GM19372 (cell line): ENCODE data around the gene LMAN2.
"Not testable (repeated sequence)": the region's sequence is repeated elsewhere in the genome, so short reads cannot be mapped to it uniquely, and the experiment has no call there.

Experiments used
- ATAC-seq: cut with Tn5 transposase; IDR thresholded peaks from one replicate; pipeline ENCODE4 v1.9.1; 2021; ENCODE audit warnings: mild to moderate bottlenecking, low read depth, moderate library complexity; ENCODE audit not compliant: unreplicated experiment

LMAN2 gene

DNA sequence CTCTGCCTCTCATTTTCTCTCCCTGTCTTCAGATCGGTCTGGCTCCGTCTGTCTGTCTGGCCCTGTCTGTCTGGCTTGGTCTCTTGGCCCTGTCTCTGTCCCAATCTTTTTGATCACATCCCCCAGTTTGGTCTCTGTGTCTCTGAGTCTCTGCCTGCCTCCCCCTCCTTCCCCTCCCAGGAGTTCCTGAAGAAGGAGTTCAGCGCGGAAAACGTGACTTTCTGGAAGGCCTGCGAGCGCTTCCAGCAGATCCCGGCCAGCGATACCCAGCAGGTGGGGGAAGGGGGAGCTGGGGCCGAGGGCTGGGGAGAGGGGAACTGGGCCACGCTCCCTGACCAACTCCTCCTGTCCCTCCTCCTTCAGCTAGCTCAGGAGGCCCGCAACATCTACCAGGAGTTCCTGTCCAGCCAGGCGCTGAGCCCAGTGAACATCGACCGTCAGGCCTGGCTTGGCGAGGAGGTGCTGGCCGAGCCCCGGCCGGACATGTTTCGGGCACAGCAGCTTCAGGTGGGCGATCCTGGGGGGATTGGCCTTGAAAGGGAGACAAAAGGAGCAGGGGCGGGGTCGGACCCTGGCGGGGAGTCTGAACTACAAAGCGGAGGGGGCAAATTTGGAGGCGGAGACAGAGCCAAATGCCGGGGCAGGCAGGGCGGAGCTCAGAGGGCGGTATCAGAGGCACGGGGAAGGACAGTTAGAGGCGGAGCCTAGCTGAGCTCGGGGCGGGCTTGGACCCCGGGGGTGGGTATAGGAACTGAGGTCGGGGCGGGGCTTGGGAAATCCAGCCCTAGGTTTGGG, 15.3 kb upstream of the LMAN2 start:
- ATAC-seq = no peak

DNA sequence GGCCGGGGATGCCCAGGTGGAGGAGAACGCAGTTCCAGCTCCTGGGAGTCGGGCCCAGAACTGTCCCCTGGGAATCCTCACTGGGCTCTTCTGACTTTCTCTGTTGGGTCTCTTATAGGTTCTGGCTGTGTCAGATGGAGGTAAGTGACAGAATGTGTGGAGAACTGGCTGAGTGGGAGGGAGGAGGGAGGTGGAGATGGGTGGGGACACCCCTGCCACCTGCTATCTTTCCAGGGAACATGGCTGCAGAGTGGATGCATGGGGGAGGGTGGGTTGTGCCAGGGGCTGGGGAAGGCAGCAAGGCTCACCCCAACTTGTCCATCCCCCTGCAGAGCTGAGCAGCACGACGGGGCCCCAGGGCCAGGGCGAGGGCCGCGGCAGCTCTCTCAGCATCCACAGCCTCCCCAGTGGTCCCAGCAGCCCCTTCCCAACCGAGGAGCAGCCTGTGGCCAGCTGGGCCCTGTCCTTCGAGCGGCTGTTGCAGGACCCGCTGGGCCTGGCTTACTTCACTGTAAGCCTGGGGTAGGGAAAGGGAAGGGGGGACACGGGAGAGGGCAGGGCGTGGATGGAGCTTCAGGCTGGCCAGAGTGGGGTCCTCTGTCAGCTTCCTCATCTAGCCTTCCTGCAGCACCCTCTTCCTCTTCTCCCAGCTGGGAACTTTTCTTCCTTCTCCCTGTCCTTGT, 14.5 kb upstream of the LMAN2 start:
- no peak for ATAC-seq

DNA sequence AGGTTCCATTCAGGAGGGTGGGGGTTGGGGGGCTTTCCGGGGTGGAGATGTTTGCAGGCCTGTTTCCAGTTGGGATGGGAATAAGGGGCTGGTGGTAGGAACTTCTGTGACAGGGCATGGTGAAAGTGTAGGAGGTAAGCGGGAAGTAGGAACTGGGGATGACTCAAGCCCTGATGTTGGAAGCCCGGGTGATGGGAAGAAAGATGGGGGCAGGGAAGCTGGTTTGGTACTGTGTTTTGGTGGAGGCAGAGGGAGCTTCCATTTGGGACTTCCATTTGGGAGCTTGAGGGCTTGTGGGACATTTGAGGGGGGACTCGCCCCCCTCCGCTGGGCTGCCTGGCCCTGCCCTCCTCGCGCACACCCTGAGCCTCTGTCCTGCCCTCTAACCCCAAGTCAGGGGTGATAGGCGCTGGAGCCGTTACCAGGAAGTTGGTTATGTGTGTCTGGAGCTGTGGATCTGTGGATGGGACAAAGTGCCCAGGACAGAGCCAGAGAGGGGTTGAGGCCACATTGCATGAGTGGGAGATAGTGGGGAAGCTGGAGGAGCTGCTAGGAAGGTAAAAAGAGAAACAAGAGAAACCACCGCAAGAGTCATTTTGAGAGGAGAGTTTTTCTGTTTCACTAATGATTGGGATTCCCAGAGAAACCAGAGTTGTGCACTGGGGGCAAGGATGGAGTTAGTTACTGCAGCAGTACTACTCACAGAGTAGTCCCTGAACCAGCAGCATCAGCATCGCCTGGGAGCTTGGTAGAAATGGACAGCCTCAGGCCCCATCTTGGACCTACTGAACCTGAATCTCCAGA, 12.9 kb upstream of the LMAN2 start:
- no peak for ATAC-seq

DNA sequence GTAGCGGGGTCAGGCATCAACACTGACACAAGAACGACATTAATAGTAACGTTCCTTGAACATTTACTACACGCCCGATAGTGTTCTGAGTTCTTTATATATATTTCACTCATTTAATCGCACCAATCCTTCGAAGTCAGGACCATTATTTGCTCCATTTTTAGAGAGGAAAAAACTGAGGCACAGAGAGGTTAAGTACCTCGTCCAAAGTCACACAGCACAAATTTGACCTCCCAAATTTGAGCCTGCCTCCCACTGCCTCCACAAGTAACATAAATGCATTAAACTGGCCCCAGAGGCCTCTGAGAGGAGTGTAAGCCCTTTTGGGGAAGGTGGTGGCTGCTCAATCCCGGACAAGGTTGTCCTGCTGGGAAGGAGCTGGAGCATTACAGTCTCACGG, 12.1 kb upstream of the LMAN2 start:
- no peak for ATAC-seq

DNA sequence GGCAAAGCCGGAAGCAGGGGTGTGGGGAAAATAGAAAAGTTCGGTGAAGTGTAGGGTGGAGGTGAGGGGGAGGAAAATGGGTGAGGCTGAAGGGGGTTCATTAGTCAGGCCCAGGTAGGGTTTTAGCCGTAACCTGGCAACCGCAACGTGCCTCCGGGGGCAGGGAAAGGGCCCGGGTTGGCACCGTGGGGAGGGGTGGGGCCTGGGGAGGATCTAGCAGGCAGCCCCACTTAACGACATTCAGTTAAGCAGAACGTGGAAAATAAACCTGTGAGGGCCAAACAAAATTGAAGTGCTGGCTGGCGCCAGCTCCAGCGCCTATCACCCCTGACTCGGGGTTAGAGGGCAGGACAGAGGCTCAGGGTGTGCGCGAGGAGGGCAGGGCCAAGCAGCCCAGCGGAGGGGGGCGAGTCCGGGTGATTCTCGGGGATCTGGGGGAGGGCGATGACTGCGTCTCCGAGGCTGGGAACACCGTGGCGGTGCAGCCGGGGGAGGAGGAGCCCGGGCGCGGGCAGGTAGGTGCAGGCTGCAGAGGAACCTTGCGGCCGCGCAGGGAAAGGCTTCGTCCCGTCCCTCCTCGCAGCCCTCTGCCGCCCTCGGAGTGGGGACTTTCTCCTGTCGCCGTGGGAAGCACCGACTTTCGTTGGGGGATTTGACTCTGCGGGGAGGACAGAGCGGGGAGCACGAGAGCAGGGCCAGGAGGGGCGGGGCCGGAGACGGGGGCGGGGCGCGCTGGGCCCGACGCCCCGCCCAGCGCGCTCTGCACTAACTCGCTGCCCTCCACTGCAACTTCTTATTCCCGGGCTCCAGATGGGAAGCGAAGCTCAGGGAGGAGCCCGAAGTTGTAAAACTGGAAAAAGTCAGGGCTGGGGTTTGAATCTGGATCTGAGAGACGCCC, 11.4 kb upstream of the LMAN2 start:
- no peak for ATAC-seq

DNA sequence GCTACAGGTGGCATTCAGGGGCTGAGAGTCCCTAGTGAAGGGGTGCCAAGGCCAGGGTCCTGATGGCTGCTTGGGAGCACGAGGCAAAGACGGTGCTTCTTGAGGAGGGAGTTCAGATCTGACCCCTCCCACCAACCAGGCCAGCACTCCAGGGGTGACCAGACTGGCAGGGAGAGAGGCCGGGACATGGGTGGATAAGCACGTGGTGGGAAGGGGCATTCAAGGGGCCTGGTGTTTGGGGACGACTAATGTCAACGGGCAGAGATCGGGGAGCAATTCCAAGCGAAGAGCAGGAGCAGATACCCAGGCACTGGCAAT, 10.8 kb upstream of the LMAN2 start:
- no peak for ATAC-seq

DNA sequence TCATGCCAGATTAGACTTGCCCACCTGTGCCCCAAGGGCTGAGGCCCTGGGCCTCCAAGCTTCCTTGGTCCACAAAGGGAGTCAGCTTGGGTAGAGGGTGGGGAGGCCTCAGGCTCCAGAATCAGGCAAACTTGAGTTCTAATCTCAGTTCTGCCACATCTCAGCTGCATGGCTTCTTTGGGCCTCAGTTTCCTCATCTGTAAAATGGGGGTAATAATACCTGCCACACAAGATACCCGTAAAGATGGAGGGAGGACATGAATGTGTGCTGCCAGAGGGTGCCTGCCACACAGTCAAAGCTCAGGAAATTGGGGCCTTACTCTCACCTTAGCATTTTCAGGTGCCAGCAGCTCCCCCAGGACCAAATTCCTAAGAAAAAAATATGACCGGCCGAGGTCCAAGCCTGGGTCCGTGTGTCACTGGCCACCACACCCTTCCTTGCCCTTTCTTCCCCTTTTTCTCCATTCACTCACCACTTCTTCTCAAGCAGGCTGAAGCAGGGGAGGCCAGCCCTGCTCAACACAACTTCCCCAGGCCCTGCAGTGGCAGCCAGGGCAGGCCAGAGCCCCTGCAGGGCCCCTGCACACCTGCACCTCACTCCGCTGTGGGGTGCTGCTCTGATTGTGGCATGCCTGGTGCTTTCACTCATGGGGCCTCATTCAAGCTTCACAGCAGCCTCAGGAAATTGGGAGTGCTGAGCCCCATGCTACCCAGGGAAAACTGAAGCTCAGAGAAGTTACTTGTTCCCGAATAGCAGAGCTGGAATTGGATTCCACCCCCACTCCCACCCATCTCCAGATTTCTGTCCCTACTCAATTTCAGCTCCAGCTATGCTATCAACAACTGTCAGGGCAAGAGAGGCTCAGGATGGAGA, 10.2 kb upstream of the LMAN2 start:
- no peak for ATAC-seq

DNA sequence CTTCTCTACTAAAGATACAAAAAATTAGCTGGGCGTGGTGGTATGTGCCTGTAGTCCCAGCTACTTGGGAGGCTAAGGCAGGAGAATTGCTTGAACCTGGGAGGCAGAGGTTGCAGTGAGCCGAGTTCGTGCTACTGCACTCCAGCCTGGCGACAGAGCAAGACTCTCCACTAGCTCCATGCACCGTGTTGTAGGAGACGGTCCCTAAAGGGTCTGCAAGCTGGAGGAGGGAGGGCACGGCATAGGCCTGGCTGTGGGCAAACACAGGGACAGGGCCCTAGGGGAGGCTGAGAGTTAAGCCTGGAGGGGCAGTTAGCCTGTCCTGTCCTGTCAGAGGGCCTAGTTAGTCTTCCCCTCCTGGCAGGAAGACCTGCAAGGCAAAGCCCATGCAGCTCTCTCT, 9.3 kb upstream of the LMAN2 start:
- not testable (repeated sequence) for ATAC-seq

DNA sequence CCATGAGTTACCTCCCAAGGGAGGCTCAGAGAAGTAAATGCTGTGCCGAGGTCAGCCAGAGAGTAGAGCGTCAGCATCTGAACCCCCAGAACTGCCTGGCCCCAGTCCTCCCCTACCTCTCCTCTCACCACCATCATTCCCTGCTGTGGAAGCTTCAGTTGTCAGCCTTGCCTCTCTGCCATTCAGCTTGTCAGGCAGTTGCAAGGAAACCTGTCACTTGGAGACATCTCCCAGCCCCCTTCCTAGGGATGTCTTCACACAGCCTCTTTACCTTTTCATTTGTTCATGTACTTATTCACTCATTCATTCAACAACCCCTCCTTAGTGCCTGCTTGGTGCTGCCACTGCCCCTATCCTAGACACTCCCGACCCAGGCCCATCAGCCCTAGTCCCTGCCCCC, 8.4 kb upstream of the LMAN2 start:
- no peak for ATAC-seq

DNA sequence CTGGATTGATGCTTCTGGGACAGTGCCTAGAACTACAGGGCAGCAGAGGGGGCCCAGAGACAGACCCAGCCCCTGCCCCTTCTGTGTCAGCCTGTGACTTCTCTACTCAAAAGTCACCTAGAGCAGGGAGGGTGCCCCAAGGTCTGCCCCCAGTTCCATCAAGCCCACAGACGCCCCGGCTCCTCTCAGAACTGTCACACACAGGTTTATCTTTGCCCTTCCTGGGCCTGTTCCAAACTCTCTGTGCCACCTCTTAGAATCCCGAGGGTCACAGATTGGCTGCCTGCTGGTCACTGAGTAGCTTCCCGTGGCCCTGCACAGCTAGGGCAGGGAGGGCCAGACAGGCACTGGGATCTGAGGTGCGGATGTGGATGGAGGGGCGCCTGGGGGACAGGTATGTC, 8.0 kb upstream of the LMAN2 start:
- no peak for ATAC-seq

DNA sequence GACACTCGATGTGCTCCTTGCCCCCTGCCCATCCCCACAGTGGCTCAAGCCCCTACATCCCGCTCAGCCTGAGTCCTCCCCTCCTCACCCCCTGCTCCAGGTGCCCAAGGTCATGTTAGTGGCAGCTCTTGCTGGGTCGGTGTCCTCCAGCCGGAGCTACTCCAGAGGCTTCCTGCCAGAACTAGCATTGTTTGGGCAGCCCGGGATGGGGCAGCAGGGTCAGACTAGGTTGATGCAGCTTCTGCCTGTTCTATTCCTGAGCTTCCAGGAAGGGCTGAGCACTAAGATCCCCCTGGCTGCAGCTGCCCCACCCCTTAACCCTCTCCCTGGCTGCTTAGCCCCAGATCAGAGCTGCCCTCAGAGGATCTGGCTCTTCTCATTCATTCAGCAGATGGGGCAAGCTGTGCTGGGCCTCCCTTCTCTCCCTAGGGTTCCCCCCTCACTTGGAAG, 6.9 kb upstream of the LMAN2 start:
- ATAC-seq = no peak

DNA sequence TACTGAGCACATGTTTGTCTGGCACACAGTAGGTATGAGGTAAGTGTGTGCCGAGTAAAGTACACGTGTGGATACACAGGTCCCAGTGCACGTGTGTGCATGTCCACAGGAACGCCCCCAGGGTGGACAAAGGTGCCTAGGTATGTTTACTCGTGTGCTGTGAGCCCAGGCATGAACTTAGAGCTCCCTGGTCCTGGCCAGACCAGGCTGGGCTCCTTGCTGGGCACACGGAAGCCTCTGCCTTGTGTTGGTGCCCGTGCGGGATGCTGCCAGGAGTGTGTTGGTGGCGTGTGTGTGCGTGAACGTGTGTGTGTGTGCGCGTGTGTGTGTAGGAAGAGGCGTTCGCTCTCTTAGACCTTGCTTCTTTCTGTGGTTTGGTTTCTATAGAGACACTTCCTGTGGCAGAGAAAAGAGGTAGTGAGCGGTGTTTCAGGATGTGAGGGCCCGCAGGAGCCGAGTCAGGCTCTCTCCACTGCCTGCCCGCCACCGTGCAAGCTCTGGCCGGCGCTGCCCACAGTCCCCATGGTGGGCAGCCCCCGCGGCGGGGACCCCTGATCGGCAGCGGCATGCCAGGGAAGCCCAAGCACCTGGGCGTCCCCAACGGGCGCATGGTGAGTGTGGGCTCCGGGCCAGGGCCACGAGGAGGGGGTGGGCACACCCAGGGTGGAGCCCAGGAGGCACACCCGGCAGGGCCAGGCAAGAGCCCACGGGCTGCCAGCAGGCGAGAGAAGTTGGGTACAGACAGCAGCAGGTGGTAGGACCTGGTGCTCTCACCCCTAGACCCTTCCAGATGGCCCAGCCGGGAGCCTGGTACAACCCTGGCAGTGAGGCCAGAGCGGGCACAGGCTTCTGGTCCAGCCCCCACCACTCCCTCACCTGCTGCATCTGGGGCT, 6.2 kb upstream of the LMAN2 start, which contains the start of gene RGS14:
TSS of gene RGS14 (plus strand) at position 466 of the 893 bp plus-strand sequence. CDS start at position 567, 101 bp downstream.
- ATAC-seq = peak; percentile 94

DNA sequence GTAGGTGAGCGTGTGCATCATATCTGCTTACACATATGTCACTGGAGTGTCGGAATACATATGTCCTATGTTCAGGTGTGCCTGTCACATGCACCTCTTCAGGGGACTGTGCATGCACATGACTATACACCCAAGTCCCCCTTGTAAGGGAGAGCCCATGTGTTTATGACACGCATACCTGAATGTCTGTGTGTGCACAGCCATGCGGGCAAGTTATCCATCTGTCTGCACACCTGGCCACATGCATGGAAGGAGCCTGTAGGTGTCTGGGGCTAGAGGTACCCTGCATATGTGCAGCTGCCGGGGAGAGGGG, 5.6 kb upstream of the LMAN2 start:
- ATAC-seq = no peak

DNA sequence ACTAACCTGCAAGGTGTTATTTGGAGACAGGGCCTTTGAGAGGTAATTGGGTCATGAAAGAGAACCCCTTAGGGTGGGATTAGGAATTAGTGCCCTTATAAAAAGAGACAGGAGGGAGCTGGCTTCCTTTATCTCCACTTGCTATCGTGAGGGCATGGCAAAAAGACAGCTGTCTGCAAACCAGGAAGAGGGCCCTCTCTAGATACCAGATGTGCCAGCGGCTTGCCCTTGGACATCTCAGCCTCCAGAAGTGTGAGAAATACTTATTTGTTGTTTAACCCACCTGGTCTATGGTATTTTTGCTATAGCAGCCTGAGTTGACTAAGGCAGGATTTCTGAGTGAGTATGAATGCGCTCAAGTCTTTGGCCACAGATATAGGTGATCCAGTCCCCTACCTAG, 5.3 kb upstream of the LMAN2 start:
- no peak for ATAC-seq

DNA sequence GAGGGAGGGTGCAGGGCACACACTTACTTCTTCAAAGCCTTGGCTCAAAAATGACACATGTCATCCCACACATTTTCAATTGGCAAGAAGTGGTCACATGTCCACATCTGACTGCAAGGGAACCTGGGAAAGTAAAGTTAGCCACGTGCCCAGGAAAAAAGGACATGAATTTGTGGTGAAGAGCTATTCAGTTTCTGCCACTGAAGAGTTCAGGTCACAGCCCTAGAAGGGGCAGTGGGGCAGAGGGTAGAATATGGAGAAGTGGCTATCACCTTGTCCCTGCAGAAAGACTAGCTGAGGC, 4.3 kb upstream of the LMAN2 start:
- no peak for ATAC-seq

DNA sequence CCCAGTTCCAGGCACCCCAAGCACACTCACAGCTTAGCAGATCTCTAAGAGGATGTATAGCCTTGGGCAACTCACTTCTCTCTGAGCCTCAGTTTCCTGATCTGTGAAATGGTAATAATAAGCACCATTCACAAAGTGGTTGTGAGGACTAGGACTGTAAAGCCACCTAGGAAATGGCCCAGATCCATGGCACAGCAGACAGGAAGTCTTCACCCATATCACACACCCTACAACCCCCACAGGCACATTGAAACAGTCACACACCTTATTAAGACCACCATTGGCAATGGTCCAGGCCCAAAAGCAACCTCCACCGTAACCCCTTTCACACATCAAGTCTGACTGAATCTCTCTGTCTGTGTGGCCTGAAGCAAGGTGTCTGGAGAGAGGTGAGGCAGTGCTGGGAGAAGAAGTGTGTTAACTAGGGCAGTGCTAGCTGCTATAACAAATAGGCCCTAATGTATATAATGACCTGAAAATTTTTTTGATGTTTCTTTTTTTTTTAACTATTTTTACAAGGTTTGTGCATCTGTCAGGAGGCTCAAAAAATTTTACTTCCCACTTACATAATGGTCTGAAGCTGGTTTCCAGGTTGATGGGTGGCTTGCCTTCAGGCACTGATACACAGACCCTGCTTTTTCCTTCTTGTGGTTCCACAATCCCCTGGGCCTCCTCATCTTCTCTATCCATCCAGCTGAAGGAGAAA, 3.8 kb upstream of the LMAN2 start:
- no peak for ATAC-seq

DNA sequence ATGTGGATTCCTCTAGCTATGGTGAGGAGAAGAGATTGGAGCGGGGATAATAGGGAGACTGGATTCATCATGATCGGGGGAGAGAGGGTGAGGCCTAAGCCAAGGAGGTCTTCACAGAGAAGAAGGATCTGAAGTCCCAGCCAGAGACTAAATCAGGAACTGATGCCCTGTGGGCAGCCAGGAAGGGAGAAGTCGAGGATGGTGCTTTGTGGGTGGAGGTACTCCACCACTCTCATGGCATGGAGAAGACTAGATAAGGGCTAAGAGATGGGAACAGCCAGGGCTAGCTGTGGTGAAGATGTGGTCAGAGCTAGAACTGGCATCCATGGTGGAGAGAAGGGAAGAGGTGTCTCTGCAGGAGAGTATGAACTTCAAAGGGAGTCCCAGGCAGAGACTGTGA, 3.2 kb upstream of the LMAN2 start:
- no peak for ATAC-seq

DNA sequence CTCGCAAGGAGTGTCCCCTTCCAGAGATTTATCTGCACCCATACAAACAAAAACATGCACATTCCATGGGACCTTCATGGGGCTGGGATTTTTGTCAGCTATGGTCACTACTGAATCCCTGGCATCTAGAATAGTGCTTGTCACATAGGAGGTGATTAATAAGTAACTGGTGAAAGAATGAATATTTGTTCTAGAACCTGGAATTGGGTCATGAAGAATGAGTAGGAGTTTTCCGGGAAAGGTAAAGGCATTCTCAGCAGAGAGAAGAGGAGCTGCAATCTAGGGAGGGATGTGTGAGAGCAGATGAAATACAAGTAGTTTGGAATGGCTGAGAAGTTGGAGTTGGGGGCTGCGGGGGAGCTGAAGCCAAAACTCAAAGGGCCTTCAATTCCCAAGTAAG, 2.8 kb upstream of the LMAN2 start:
- ATAC-seq = no peak
